Activated CD4-positive, alpha-beta T cell treated with anti-CD3 and anti-CD28 coated beads for 4 hours (primary cell): ENCODE measurements around the gene AQP10.
"Not testable (repeated sequence)": the region's sequence is repeated elsewhere in the genome, so short reads cannot be mapped to it uniquely, and the experiment has no call there.

Source experiments
- DNase-seq, 2 donors: peaks; one replicate each; pipeline ENCODE4 v3.0.0-alpha.2; 2020

Gene AQP10

GRCh38 chr1:154324669-154325582 is 4.0 kb downstream of the AQP10 start, which contains the start of gene ATP8B2:
Gene ATP8B2 (plus strand): TSS chr1:154325525. CDS start chr1:154328142, 2,617 bp downstream.
- DNase-seq = peak; percentile 78 to 81

GRCh38 chr1:154325583-154326545 is 5.0 kb downstream of the AQP10 start:
- no peak for DNase-seq

- DNase-seq = peak in 1 of 2 donors; percentile 32
Observed at GRCh38 chr1:154326546-154327465, 5.9 kb downstream of the AQP10 start.

GRCh38 chr1:154327466-154328317 is 6.8 kb downstream of the AQP10 start:
- DNase-seq = no peak

GRCh38 chr1:154328318-154329151 is 7.6 kb downstream of the AQP10 start:
- DNase-seq = peak; percentile 88 to 91

- no peak for DNase-seq
Observed at GRCh38 chr1:154329152-154329521, 8.2 kb downstream of the AQP10 start.

GRCh38 chr1:154329551-154330131 is 8.7 kb downstream of the AQP10 start:
- peak in 1 of 2 donors; percentile 55 for DNase-seq

GRCh38 chr1:154330669-154331068 is 9.8 kb downstream of the AQP10 start:
- no peak for DNase-seq

GRCh38 chr1:154334079-154335024 is 13.5 kb downstream of the AQP10 start:
- DNase-seq = no peak

- peak; percentile 93 to 95 for DNase-seq
Observed at GRCh38 chr1:154335025-154335714, 14.3 kb downstream of the AQP10 start.

- DNase-seq = no peak
Observed at GRCh38 chr1:154337253-154337894, 16.5 kb downstream of the AQP10 start.

GRCh38 chr1:154338875-154339274 is 18.0 kb downstream of the AQP10 start:
- DNase-seq = no peak

- not testable (repeated sequence) for DNase-seq
Observed at GRCh38 chr1:154341366-154341765, 20.5 kb downstream of the AQP10 start.

GRCh38 chr1:154342132-154342531 is 21.2 kb downstream of the AQP10 start:
- DNase-seq = peak; percentile 36 to 37

GRCh38 chr1:154342836-154343472 is 22.1 kb downstream of the AQP10 start:
- DNase-seq = peak; percentile 60 to 71

GRCh38 chr1:154344977-154345837 is 24.3 kb downstream of the AQP10 start:
- DNase-seq = peak; percentile 74 to 81
